GM19351 (cell line): Measurements from ENCODE around the gene CKB.
"Not testable (repeated sequence)": the region's sequence is repeated elsewhere in the genome, so short reads cannot be mapped to it uniquely, and the experiment has no call there.

Experiments used
- ATAC-seq: cut with Tn5 transposase; IDR thresholded peaks from one replicate; pipeline ENCODE4 v1.9.1; 2021; ENCODE audit warnings: mild to moderate bottlenecking, moderate library complexity; ENCODE audit not compliant: unreplicated experiment

Gene CKB

DNA sequence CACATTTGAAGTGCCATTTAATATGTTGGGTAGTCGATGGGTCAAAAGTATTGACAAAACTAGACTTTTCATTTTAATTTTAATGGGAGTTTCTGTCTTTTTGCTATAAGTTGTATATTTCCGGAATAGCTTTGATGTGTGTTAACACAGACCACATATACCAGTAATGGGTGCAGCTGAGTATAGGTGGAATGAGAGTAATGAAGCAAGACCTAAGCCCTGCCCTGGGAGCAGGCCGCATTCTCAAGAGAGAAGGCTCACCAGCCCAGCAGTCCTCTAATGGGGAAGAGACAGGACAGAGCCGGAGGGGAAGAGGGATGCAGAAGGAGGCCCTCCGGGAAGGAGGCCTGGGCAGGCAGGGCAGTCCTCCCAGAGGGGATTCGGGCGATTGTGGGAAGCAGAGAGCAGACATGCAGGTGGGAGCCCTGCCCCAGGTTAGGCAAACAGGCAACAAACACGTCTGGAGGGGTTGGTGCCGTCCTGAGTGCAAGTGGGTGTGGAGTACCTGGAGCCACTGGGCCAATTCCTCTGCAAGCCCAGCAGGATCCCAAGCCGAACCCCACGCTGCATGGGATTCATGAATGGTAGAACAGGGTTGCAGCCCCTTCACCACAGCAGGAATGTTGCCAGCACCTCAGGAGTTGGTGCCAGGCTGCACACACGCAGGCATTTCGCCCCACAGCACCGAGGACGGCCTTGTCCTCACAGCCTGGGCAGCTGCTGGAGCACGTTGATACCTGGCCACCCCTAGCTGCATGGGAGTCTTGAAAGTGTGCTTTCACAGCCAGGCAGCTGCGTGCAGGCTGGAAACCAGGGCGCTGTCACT is 7.8 kb downstream of the CKB start:
- ATAC-seq = no peak

DNA sequence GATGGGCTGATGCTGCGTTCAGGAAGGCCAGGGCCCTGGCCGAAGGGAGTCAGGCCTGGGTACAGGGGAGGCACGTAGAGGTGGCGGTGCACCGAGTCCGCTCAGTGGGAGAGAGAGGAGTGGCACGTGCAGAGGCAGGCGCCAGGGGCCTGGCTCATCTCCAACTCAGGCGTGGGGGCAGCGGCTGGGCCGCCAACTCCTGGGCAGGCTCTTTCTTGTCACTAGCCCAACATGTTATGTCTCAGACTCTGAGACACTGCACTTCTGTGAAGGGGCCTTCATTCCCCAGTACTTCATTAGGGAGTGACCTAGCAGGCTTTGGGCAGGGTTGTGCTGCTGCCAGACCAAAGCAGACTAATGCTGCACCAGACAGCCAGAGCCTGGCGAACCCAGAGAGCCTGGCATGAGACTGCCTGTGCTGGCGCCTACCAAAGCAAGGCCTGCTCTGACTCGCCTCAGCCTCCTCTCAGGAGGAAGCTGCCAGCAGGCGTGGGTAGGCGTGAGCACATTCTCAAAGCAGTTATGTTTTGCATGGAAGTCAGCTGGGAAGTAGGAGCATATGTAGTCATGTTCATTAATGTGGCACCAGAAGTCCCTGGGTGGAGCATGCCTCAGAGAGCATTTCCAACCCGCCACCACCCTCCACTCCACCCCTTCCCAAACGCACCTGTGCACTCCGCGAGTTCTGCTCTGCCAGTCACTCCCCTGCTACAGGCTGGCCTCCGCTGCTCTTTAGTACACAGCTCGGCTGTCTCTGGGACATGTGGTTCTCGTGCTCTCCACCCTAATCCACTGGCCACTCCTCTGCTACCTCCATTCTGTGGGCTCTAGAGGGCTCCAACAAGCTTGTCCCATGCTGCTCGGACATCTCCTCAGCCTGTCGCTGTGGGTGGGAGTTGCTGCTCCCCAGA is 9.7 kb downstream of the CKB start:
- ATAC-seq = no peak

DNA sequence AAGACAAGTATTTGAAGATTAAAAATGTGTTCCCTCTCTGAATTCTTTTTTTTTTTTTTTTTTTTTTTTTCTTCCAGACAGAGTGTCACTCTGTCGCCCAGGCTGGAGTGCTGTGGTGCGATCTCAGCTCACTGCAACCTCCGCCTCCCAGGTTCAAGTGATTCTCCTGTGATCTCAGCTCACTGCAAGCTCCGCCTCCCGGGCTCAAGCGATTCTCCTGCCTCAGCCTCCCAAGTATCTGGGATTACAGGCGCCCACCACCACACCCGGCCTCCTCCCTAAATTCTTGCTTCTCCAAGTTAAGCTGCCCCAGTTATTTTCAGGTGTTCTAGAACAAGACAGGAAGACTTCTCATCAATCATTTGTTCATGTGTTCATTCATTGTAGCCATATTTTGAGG is 10.4 kb downstream of the CKB start:
- ATAC-seq = not testable (repeated sequence)

DNA sequence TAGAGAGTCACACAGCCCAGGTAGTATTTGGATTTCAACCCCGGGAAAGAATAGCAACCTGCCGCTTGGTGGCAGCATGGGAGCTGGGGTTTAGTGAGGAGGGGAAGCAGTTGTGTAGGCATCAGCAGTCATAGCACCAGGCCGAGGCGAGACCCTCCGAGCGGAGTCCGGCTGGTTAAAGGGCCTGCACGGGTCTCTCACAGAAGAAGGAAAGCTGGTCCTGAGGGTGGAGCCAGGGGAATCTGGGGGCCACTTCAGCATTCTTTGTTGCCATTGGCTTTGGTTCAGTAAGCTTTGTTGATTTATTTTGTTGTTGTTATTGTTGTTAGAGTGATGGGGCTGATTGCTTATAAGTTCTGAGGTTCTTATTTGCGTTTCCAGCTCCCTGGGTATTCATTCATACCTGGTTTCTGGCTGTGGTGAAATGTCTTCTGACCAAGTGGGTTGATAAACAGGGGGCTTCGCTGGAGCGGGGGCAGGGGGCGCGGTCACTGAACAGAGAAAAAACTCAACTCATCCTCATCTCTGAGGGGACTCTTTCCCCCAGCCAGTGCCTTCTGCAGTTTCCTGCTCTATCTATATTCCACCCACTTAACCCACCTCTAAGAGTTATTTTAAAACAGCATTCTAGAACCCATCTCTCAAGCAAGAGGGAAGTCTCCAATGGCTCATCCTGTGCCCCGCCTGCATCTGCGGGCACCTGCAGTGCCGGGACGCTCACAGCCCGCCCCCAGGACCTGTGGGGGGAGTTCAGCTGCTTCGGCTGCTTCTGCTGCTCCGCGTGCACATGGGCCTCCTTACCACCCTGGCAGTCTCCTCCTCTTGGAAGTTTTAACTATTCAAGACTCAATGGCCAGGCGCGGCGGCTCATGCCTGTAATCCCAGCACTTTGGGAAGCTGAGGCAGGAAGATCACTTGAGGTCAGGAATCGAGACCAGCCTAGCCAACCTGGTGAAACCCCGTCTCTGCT is 11.6 kb downstream of the CKB start:
- no peak for ATAC-seq

DNA sequence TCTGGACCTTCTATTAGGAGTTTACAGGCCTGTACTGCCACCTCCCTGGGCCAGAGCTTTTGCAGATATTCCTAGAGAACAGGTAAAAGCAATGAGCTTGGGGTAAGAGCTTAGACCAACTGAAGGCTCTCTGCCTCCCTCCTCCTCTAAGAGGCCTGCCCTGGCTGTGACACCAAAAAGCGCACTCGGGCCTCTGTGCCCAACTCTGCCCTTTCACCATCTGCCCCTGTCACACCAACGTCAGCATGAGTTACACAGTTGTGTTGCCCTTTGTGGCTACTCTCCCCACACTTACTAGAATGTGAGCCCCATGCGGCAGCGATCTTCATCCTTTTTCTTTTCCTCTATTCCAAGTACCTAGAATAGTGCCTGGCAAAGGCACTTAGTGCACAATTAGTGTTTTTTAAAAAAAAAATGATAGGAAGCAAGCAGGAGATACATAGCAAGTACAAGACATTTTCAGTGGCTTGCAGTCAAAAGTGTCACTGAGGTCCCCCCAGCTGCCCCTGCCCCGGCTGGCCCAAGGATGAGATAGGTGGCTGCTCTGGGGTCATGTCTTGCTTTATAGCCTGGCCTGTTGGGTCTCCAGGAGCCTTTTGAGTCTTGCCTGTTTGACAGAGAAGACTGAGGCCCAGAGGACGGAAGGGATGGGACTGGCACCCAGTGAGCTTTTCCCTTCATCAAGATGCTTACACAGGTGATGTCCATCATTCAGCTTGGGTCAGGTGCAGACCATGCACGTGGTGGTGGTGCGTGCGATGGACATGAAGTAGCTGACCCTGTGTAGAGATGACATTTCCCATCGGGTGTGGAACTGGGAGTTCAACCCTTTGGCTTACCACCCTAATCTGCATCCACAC is 12.5 kb downstream of the CKB start:
- no peak for ATAC-seq

DNA sequence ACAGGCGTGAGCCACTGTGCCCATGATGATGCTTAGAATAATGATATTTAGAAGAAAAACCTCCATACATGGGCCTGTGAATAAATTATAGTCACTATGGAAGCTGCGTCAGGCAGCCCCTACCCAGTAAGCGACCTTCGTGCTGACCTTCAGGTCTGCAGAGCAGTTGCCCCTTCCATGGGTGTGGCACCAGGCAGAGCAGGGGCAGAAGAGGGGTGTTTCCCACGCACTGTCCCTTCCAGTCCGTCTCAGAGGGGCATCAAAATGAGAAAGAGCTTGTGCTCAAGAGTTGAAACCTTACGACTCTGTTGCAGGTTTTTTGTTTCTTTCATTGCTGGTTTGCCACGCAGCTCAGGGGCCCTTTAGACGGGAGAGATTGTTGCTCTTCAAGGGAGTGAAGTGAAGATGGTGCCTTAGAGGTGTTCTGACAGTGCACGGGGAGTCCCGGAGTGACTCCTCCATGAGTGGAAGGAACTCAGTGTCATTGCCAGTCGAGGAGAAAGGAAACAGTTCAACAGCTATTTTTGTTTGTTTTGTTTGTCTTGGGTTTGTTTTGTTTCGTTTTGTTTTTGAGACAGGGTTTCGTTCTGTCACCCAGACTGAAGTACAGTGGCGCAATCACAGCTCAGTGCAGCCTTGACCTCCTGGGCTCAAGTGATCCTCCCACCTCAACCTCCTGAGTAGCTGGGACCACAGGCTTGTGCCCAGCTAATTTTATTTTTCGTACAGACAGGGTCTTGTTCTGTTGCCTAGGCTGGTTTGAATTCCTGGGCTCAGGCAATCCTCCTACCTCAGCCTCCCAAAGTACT is 13.9 kb downstream of the CKB start:
- ATAC-seq = no peak

DNA sequence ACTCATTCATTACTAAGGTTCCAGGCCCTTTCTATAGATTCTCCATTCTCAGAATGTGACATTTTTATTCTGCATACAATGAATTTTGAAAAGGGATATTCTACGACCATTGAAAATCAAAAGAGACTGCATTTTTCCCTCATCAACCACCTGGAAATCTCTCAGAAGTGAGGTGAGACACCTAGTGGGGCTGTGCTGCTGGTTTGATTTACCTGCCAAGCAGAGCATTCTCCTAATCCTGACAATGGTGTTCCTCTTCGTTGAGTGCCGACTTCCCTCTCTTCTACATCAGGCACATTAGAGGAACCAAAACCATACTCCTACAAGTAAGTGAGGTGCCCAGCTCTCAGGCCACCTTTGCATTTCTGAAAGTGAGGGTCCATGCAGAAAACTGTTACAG is 14.9 kb downstream of the CKB start:
- no peak for ATAC-seq

DNA sequence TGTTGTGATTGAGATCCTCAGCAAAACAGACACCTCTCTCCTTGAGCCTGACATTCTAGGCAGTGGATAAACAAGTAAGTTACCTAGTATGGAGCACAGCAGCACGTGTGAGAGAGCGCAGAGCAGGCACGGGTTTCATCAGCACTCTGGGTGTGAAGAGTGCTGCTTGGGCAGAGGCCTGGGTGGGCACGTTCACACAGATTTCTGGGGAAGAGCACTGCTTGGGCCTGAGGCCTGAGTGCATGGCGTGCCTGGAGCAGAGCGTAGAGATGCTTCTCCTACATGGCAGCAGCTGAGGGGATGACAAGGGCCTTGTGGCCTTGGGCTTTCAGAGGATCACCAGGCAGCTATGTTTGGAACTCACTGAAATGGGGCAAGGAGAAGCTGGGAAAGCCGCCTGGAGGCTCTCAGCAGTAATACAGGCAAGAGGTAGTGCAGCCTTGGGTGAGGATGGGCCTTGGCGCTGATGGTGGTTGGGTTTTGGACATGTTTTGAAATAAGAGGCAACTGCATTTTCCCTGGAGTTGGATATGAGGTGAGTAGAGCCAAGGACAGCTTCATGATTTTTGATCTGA is 17.6 kb downstream of the CKB start:
- ATAC-seq = no peak

DNA sequence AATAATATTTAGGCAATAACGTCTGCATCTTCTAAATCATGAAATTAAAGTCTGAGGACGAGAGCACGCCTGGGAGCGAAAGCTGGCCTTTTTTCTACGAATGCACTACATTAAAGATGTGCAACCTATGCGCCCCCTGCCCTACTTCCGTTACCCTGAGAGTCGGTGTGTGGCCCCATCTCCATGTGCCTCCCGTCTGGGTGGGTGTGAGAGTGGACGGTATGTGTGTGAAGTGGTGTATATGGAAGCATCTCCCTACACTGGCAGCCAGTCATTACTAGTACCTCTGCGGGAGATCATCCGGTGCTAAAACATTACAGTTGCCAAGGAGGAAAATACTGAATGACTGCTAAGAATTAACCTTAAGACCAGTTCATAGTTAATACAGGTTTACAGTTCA is 19.3 kb downstream of the CKB start:
- no peak for ATAC-seq

DNA sequence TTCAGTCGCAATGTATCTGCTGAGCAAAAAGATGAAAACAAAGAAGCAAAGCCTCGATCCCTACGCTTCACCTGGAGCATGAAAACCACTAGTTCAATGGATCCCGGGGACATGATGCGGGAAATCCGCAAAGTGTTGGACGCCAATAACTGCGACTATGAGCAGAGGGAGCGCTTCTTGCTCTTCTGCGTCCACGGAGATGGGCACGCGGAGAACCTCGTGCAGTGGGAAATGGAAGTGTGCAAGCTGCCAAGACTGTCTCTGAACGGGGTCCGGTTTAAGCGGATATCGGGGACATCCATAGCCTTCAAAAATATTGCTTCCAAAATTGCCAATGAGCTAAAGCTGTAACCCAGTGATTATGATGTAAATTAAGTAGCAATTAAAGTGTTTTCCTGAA is 19.8 kb downstream of the CKB start:
- no peak for ATAC-seq

DNA sequence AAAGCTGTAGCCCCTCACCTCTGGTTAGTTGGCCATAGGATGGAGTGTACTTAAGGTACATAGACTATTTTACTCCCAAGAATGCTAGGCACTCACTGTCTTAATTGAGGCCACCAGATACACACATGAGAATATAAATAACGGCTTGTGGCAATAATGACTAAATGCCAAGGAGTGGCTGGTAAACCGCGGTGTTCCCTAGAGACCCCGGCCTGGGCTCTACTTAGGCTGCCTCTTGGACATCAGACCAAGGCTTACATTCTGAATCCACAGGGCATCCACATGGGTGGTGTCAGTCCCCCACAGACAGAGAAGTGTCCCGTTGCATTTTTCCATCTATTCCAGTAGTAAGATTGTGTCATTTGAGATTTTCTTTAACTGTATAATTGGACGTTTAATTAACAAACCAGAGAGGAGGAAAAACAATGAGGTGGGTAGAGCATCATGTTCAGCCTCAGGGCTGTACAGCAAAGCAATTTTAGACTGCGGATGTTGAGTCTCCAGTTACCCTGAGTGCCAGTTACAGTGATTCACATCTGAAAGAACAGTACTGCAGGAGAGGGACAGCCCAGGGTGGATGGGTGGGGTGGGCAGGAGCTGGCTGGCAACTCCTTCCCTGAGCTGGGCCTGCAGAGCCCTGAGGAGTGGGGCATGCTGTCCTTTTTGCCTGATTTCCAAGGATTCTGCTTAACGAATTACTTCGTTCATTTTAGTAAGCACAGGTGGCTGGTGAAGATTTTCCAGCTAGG is 20.5 kb downstream of the CKB start:
- no peak for ATAC-seq

DNA sequence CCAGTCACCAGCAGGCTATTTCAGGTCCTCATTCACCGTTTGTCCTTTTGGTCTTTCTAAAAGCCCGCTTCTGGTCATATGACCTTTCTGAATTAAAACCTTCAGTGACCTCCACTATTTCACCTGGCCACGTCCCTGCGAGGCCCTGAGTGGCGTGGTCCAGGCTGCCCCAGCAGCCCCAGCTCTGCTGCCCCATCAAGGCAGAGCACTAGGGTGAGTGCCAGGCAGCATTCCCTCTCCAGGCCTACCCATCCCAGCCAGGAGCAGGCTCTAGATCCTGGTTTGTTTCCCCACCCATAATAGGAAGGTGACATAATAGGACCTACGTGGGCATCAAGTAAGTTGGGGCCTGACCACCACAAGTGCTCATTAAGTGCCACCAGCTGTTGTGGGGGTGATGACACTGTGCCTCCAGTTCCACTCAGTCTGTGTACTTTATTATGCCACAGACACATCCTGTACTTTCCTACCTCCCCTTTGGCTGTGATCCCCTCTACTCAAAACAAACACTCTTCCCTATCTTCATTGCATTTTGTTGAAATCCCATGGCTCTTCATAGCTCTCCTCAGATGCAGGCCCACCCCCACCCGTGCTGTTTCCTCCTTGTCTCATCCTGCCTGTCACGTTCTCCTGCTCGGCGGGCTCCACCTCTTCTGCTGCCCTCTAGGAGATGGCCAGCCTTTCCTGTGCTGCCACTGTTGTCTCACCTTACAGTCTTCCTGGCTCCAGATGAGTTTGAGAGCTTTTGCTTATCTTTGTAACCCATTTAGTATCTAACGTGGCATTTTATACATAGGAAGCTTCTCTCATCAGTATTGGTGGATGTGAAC is 21.4 kb downstream of the CKB start:
- ATAC-seq = no peak

DNA sequence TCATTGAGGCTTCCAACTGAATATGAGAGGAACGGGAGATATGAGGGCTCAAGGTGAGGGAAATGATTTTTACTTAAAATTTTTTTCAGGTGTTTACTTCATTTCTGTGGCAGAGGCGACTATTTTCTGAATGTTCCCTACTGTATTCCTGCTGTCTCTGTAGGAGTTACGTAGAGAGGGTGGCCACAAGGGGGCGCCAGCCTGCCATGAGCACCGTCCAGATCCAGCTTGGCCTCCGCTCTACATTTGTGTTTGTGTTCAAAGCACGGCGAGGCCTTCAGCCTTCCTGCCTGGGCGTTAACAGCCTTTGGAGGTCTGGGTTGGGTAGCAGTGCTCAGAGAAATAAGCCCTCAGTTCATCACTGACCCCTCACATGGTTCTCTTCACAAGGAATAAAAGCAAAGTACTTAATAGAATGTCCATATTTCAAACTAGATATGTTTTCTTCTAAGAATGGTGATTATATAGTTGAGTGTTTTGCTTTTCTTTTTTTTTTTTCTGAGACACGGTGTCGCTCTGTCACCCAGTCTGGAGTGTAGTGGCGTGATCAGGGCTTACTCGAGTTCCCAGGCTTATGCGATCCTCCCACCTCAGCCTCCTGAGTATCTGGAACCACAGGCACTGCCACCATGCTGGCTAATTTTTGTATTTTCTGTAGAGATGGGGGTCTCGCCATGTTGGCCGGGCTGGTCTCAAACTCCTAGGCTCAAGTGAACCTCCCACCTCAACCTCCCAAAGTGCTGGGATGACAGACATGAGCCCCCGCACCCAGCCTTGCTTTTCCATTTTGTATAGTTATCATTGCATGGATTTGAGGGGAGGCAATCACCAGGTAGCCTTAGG is 22.3 kb downstream of the CKB start:
- no peak for ATAC-seq

DNA sequence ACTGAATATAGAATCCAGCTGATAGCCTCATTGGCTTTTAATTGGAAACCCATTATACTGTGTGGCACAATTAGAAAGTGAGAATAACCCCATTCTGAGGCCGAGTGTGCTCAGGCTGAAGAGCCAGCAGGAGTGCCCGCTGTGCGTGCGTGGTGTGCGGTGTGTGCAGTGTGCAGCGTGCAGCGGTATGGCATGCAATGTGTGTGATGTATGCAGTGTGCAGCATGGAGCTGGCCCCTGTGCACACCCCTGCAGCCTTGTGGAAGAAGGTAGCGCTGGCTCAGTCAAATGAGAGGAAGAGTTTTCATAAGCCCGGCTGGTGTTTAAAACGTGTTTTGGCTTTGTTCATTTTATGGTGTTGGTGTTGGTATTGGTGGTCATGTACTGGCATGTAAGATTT is 22.9 kb downstream of the CKB start:
- ATAC-seq = no peak

DNA sequence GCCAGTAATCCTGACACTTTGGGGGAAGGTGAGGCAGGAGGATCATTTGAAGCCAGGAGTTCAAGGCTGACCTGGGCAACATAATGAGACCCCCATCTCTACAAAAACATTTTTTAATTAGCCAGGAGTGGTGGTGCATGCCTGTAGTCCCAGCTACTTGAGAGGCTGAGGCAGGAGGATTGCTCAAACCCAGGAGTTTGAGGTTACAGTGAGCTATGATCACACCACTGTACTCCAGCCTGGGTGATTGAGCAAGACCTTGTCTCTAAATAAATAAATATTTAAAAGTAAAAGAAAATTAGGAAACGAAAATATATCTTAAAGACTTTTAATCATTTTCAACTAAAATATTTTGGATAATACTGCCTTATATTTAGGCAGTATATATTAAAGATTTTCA is 25.9 kb downstream of the CKB start:
- no peak for ATAC-seq

DNA sequence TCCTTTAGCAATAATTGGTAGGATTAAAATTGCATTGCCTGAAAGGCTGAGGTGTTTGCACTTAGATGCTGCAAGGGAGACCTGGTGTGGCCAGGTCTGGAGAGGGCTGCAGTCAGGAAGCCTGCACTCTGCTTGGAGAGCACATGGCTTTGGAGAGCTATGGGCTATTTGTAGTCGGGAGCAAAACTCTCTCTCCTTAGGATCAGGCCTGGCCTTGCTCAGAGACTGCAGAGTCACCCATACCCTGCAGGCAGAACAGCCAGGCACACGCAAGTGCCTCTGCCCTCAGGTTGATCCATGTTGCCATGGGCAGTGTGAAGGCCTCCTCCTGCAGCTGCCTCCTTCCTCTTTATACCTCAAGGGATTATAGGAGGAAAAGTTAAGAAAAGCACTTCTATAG is 26.8 kb downstream of the CKB start:
- no peak for ATAC-seq
